Retina (tissue), 1 donor: ENCODE data around the gene TFDP2.
"Not testable (repeated sequence)": the region's sequence is repeated elsewhere in the genome, so short reads cannot be mapped to it uniquely, and the experiment has no call there.

ENCODE experiments used
- DNase-seq: peaks from one replicate; pipeline ENCODE4 v3.0.0-alpha.2; 2016

TFDP2 gene, protein sequence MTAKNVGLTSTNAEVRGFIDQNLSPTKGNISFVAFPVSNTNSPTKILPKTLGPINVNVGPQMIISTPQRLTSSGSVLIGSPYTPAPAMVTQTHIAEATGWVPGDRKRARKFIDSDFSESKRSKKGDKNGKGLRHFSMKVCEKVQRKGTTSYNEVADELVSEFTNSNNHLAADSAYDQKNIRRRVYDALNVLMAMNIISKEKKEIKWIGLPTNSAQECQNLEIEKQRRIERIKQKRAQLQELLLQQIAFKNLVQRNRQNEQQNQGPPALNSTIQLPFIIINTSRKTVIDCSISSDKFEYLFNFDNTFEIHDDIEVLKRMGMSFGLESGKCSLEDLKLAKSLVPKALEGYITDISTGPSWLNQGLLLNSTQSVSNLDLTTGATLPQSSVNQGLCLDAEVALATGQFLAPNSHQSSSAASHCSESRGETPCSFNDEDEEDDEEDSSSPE

DNA sequence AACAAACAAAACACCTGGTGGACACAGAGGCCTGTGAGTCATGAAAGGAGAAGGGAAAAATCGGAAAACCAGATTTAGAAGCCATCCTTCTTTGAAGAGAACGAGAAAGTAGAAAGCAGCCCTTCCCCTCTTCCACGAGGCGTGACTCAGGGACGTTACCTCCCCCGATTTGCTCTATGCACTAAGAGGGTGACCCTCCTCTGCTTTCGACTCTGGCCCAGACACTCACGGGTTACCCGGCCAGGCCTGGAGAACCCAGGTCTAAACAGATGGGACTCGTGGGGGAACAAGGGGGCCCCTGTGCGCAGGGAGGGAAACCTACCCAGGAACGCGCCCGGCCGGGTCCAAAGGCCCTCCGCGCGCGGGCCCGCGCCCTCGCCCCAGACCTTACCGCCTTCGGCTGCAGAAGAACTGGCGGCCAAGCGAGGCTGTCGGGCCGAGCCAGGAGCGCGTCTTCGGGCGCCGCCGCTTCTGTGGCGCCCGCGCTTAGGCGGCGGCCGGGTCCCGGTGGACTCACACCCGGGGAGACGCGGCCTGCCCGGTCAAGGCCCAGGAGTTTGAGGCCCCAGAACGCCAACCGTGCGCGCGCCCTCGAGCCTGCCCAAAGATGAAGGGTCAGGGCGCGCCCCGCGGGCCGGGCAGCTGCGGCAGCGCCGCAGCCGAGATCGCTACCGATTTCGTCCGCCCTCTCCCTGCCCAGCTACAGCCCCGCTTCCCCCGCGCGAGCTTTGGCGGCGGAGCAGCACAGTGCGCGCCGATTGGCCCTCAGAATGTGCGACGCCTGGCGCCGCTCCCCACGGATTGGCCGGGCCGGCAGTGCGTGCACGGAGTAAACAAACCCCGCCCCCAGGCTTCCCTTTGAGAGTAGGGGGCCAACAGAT is at the start of gene TFDP2:
TSS of gene TFDP2 (minus strand) at position 753 of the 881 bp plus-strand sequence. CDS start 47,795 bp downstream, outside the sequence.
- peak; percentile 97 for DNase-seq

DNA sequence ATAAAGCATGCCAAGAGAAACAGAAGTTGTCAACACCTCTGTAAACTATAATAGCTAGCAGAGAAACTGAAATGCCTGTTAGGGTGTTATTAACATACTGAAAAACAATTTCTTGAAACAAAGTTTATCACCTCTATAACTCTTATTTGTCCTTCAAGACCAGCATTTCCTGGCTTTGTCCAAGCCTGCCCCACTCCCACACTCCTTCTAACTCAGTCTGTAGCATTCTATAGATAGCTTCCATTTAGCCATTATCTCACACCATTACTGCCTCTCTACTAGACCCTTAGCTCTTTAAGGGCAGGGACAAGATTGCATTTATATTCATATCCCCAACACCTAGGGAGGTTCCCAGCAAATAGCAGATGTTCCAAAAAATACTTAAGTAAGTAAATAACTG is 39.5 kb upstream of the TFDP2 start:
- no peak for DNase-seq

GRCh38 chr3:142180761-142181362 is 31.5 kb upstream of the TFDP2 start:
- DNase-seq, result peak; percentile 6

- DNase-seq, result no peak
Observed at GRCh38 chr3:142175478-142175877, 26.1 kb upstream of the TFDP2 start.

- DNase-seq, result no peak
Observed at GRCh38 chr3:142174559-142174958, 25.2 kb upstream of the TFDP2 start.

- DNase-seq, result no peak
Observed at GRCh38 chr3:142168514-142168913, 19.2 kb upstream of the TFDP2 start.

DNA sequence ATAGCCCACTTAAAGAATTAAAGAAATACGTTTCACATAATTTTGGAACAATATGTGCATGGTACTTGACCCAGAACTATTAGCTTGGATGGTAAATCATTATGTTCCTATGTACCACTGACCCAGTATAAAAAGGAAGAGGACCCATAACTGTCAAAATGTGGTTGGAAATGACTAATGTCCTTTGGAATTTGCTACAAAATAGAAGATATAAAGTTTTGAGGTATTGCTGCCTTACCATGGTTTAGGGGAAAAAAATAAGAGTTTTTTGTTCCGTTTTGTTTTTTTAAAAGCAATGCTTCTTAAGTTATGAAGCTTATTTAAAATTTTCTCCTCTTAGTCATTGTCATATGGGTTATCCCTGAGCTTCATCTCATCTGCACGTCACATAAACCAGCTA is 15.8 kb upstream of the TFDP2 start:
- DNase-seq, result no peak

DNA sequence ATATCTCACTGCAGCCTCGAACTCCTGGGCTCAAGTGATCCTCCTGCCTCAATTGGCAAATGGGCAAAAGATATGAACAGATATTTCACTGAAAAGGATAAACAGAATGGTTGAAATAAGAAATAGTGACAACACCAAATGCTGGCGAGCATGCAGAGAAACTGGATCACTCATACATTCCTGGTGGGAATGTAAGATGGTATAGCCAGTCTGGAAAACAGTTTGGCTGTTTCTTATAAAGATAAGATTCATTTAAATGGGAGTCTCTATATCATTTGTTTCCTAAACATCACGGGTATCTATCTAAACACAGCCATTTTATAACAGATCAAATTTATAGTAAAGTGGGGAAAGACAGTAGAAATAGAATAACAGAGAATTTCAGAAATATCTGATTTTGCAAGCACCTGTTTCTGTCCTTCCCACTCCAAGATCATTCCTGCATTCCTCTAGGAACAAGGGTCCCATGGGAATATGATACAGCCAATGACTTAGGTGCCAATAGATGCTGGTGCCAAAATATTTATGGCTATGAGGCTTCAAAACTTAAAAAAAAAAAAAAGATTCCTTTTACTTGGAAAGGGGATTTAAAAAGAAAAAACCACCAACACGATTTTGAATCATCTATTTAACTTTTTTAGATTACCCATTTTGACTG is 9.9 kb upstream of the TFDP2 start:
- no peak for DNase-seq

GRCh38 chr3:142154186-142154585 is 4.8 kb upstream of the TFDP2 start:
- DNase-seq, result no peak

DNA sequence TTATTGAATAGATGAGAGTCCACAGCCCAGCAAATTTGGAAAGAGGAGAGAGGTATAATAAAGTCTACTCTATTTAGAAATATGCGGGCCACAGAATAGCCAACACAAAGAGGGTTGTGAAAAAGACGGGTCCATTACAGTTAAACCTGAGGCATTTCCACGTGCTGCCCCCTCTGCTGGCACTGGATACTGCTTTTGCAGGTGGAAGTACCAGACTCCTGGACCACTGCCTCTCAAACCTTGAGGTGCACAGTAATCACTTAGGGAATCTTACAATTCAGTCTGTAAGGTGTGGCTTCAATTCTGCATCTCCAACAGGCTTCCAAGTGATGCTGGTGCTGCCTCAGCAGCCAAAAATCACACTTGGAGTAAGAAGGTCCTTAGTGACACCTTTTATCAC is 3.0 kb upstream of the TFDP2 start:
- no peak for DNase-seq

DNA sequence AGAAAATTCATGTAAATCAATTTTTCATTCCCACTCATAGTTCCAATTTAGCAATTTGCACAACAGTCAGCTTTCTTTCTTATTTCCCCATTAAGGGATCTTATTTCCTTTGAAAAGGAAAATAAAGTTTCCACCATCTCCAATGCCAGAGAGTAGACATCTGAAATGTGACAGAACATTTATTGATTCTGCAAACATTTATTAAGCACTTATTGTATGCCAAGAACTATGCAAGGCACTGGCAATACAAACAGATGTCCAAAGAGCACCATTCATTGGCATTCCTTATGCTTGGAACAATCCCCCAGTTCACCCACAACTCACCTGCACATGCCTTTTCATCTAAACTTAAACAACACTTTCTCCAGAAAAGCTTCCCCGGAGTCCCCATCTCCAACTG is 2.5 kb upstream of the TFDP2 start:
- DNase-seq, result no peak

- no peak for DNase-seq
Observed at GRCh38 chr3:142151240-142151639, 1.9 kb upstream of the TFDP2 start.

DNA sequence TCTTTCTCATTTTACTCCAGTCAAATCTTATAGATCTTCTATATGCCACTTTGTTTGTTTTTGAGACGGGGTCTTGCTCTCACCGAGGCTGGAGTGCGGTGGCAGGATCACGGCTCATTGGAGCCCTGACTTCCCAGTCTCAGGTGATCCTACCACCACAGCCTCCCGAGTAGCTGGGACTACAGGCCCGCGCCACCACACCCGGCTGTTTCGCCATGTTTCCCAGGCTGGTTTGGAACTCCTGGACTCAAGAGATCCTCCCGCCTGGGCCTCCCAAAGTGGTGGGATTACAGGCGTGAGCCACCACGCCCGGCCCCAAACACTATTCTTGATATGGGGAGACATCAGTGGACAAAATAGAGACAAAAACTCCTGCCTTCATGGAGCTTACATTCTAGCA is 927 bp upstream of the TFDP2 start:
- peak; percentile 13 for DNase-seq

DNA sequence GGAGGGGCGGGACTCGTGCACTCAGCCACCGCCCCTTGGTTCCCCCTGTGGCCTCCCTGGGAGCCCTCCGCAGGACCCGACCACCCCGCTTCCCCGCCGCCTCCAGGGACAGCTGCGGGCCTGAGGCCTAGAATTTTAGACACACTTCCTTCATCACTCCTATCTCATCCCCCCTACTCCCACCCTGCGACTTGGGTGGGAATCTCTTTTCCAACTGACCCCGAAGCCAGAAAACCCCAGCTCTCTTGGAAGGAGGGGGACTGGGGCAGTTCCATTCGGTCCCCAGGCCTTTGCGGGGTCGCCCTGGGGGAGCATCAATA is 289 bp upstream of the TFDP2 start:
- DNase-seq, result no peak

- no peak for DNase-seq
Observed at GRCh38 chr3:142148044-142148791, 1.1 kb downstream of the TFDP2 start.

- not testable (repeated sequence) for DNase-seq
Observed at GRCh38 chr3:142144587-142144986, 4.8 kb downstream of the TFDP2 start.

DNA sequence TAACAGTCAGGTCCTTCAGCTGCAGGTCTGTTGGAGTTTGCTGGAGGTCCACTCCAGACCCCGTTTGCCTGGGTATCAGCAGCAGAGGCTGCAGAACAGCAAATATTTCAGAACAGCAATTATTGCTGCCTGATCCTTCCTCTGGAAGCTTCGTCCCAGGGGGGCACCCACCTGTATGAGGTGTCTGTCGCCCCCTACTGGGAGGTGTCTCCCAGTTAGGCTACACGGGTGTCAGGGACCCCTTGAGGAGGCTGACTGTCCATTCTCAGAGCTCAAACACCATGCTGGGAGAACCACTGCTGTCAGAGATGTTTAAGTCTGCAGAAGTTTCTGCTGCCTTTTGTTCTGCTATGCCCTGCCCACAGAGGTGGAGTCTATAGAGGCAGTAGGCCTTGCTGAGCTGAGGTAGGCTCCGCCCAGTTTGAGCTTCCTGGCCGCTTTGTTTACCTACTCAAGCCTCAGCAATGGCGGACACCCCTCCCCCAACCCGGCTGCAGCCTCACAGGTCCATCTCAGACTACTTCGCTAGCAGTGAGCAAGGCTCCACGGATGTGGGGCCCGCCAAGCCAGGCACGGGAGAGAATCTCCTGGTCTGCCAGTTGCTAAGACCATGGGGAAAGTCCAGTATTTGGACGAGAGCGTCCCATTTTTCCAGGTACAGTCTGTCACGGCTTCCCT is 8.6 kb downstream of the TFDP2 start:
- DNase-seq, result not testable (repeated sequence)

GRCh38 chr3:142137089-142137488 is 12.3 kb downstream of the TFDP2 start:
- not testable (repeated sequence) for DNase-seq

DNA sequence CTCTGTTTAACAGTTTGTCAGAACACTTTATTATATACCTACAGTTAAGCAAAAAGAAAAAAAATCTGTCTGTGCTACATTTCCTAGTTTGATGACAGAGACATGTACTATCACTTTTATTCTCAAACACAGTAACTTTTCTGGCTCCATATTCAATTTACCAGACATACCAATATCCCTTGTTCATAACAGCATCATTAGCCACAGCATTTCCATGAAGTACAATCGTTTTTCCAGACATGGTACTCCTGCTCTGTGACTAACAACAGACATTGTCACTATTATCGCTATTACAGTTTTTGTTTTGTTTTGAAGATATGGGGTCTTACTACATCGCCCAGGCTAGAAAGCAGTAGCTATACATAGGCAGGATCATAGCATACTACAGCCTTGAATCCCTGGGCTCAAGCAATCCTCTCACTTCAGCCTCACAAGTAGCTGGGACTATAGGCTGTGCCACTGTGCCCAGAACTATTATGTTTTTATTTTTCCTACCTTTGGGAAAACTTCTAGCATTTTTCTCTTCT is 14.5 kb downstream of the TFDP2 start:
- no peak for DNase-seq

DNA sequence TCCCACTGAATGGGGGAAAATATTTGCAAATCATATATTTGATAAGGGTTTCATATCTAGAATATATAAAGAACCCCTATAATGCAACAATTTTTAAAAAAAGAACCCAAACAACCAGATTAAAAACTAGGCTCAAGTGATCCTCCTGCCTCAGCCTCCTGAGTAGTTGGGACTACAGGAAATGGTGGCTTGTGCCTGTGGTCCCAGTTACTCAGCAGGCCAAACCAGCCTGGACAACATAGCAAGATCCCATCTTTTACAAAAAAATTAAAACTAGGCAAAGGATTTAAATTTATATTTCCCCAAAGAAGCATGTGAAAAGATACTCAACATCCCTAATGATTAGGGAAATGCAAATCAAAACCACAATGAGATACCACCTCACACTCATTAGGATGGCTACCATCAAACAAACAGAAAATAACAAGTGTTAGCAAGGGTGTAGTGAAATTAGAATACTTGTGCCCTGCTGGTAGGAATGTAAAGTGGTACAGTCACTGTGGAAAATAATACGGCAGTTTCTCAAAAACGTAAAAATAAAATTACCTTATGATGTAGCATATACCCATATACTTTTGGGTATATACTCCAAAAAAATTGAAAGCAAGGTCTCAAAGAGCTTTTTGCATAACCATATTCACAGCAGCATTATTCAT is 19.7 kb downstream of the TFDP2 start:
- DNase-seq, result no peak
